Mesothelial cell of epicardium (in vitro differentiated cells): ENCODE data around the gene AFF2. TPM values are rescaled to one million over a fixed set of nuclear protein-coding genes. Genes with fewer than 3 reads are reported as not detected.

Experiments
- DNase-seq, 2 experiments: peaks; one replicate each; pipeline ENCODE4 v3.0.0; 2021; ENCODE audit warnings: low spot score in 2 of 2; ENCODE audit not compliant: unreplicated experiment in 2 of 2
- H3K27ac Mint-ChIP-seq: 2 replicates; pipeline ENCODE4 v1.8.0; 2021; ENCODE audit warnings: mixed read lengths
- H3K27me3 Mint-ChIP-seq: 2 replicates; pipeline ENCODE4 v1.8.0; 2021; ENCODE audit warnings: low read depth, mixed read lengths
- H3K36me3 Mint-ChIP-seq: 2 replicates; pipeline ENCODE4 v1.8.0; 2021; ENCODE audit warnings: mixed read lengths
- H3K4me1 Mint-ChIP-seq: 2 replicates; pipeline ENCODE4 v1.8.0; 2021; ENCODE audit warnings: mixed read lengths
- H3K4me3 Mint-ChIP-seq: 2 replicates; pipeline ENCODE4 v1.8.0; 2021; ENCODE audit warnings: mild to moderate bottlenecking, moderate library complexity, mixed read lengths
- H3K9me3 Mint-ChIP-seq: 2 replicates; pipeline ENCODE4 v1.8.0; 2021; ENCODE audit warnings: mixed read lengths
- total RNA-seq: library from RNA; stranded (reverse); gene quantifications from 3 replicates; pipeline ENCODE4 v1.2.1, GENCODE V29; 2021
- TF ChIP-seq, protein P1 (sequence below): fragments of 200-600 bp; sonication (generic); IDR thresholded peaks from one replicate; pipeline ENCODE4 v1.5.0; 2021; ENCODE audit warnings: antibody characterized with exemption; ENCODE audit not compliant: unreplicated experiment

Gene AFF2
- total RNA-seq, 1 donor from 2014 or later, result 5.8 TPM

DNA sequence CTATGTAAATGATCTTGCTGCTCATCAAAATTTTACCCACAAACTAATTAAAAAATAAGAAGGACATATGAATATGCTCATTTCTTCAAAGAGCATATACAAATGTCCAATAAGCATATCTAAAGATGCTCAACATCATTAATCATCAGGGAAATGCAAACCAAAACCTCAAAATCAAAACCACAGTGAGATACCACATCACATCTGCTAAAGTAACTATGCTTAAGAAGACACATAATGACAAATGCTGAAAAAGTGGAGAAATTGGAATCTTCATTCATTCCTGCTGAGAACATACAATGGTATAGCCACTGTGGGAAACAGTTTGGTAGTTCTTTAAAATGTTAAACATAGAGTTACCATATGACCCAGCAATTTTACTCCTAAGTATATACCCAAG lies 81.9 kb downstream of the AFF2 start:
- no peak overlapping the region for H3K4me3 Mint-ChIP-seq
- no peak for DNase-seq
- no peaks in the 10 kb centered on the region for H3K4me1 Mint-ChIP-seq
- no peaks in the 10 kb centered on the region for H3K36me3 Mint-ChIP-seq
- no peak overlapping the region for H3K27ac Mint-ChIP-seq
- TF ChIP-seq, protein P1, sequence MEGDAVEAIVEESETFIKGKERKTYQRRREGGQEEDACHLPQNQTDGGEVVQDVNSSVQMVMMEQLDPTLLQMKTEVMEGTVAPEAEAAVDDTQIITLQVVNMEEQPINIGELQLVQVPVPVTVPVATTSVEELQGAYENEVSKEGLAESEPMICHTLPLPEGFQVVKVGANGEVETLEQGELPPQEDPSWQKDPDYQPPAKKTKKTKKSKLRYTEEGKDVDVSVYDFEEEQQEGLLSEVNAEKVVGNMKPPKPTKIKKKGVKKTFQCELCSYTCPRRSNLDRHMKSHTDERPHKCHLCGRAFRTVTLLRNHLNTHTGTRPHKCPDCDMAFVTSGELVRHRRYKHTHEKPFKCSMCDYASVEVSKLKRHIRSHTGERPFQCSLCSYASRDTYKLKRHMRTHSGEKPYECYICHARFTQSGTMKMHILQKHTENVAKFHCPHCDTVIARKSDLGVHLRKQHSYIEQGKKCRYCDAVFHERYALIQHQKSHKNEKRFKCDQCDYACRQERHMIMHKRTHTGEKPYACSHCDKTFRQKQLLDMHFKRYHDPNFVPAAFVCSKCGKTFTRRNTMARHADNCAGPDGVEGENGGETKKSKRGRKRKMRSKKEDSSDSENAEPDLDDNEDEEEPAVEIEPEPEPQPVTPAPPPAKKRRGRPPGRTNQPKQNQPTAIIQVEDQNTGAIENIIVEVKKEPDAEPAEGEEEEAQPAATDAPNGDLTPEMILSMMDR, result no peak
- H3K27me3 Mint-ChIP-seq, result no peaks in the 10 kb centered on the region
- H3K9me3 Mint-ChIP-seq, result peaks cover 22% of the 10 kb centered on the region

- Mint-ChIP-seq H3K27ac (no peak overlapping the region), H3K36me3 (no peaks in the 10 kb centered on the region), H3K27me3 (no peaks in the 10 kb centered on the region), H3K4me1 (no peaks in the 10 kb centered on the region), H3K4me3 (no peak overlapping the region), H3K9me3 (peaks cover 11% of the 10 kb centered on the region)
- TF ChIP-seq, protein P1, result no peak
- DNase-seq, result no peak
These were observed 88.4 kb downstream of the AFF2 start for GRCh38 chrX:148588649-148589310.

GRCh38 chrX:148592595-148592994 lies 92.2 kb downstream of the AFF2 start:
- Mint-ChIP-seq H3K27me3 (peaks cover 3% of the 10 kb centered on the region), H3K4me3 (no peak overlapping the region), H3K9me3 (peaks cover 25% of the 10 kb centered on the region), H3K27ac (no peak overlapping the region), H3K4me1 (no peaks in the 10 kb centered on the region), H3K36me3 (no peaks in the 10 kb centered on the region)
- DNase-seq, result no peak
- TF ChIP-seq, protein P1, result no peak

- TF ChIP-seq, protein P1, result no peak
- no peak overlapping the region for H3K4me3 Mint-ChIP-seq
- no peak for DNase-seq
- H3K27me3 Mint-ChIP-seq, result peaks cover 3% of the 10 kb centered on the region
- peaks cover 25% of the 10 kb centered on the region for H3K9me3 Mint-ChIP-seq
- H3K36me3 Mint-ChIP-seq, result no peaks in the 10 kb centered on the region
- H3K27ac Mint-ChIP-seq, result no peak overlapping the region
- H3K4me1 Mint-ChIP-seq, result no peaks in the 10 kb centered on the region
These were observed 92.7 kb downstream of the AFF2 start for GRCh38 chrX:148593146-148593545.

DNA sequence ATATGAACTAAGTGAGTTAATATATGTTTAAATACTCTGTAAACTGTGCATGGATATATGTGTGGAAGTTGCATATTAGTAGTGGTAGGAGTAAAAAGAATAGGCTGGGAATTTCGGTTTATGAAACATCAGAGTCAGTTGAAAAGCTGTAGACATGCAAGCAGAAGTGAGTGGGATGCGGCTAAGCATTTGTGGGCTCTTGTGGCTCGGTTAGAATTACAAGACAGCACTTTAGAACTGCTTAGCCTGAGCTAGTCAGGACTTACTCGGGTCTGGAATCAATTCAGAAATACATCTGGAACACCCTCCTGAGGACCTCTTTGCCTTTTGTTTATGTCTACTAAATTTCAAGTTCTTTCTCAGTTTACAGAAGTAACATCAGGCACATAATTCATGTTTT lies 93.6 kb downstream of the AFF2 start:
- Mint-ChIP-seq H3K4me3 (no peak overlapping the region), H3K4me1 (no peaks in the 10 kb centered on the region), H3K36me3 (no peaks in the 10 kb centered on the region), H3K9me3 (peaks cover 25% of the 10 kb centered on the region), H3K27me3 (peaks cover 3% of the 10 kb centered on the region), H3K27ac (no peak overlapping the region)
- TF ChIP-seq, protein P1, result no peak
- no peak for DNase-seq
